Caco-2 (cell line): ENCODE measurements around the gene GBP6. TPM values are rescaled to one million over a fixed set of nuclear protein-coding genes. Genes with fewer than 3 reads are reported as not detected.

Experiments
- BruUV-seq: library from RNA; stranded (reverse); fragments of 400-500 nt; replicated peaks from 2 replicates; lab custom pipeline; 2021; lab: Mats Ljungman, UMichigan
- CTCF ChIA-PET: fragments of 300-600 bp; sonication (Branson Sonifier 250); formaldehyde crosslinking; loops from one replicate; lab custom pipeline; 2022; ENCODE audit warnings: antibody characterized with exemption; lab: Charles Lee
- POLR2A ChIA-PET: fragments of 300-600 bp; sonication (Branson Sonifier 250); formaldehyde crosslinking; loops from one replicate; lab custom pipeline; 2022; ENCODE audit warnings: antibody characterized with exemption; lab: Charles Lee
- DNase-seq, 2 experiments: peaks; one replicate each; pipeline versions ENCODE4 v3.0.0 to v3.0.0-alpha.2; 2020 to 2022
- H3K27me3 ChIP-seq: replicated peaks from 2 replicates; pipeline ENCODE4 v1.6.0; 2011; ENCODE audit warnings: low read length; ENCODE audit not compliant: control insufficient read depth, insufficient read depth
- H3K36me3 ChIP-seq: 2 replicates; pipeline ENCODE4 v1.5.1; 2011; ENCODE audit warnings: low read length; ENCODE audit not compliant: control insufficient read depth, insufficient read depth
- H3K4me1 ChIP-seq: fragments of 250-450 bp; sonication (Bioruptor Pico); 2 replicates; pipeline ENCODE4 v1.5.1; 2020; ENCODE audit warnings: mild to moderate bottlenecking
- H3K4me3 ChIP-seq: 2 replicates; pipeline ENCODE4 v1.5.1; 2011; ENCODE audit warnings: low read depth, mild to moderate bottlenecking, control low read depth, low read length
- H3K9me3 ChIP-seq: fragments of 250-450 bp; sonication (Bioruptor Pico); 2 replicates; pipeline ENCODE4 v1.5.1; 2020; ENCODE audit warnings: mild to moderate bottlenecking, moderate library complexity
- H3K27ac Mint-ChIP-seq: one replicate; pipeline ENCODE4 v1.8.0; 2022; ENCODE audit warnings: mixed read lengths; ENCODE audit not compliant: unreplicated experiment
- H3K27me3 Mint-ChIP-seq: one replicate; pipeline ENCODE4 v1.8.0; 2022; ENCODE audit warnings: mixed read lengths; ENCODE audit not compliant: insufficient read depth, unreplicated experiment
- H3K36me3 Mint-ChIP-seq: one replicate; pipeline ENCODE4 v1.8.0; 2022; ENCODE audit warnings: mild to moderate bottlenecking, mixed read lengths; ENCODE audit not compliant: insufficient read depth, unreplicated experiment
- H3K4me1 Mint-ChIP-seq: one replicate; pipeline ENCODE4 v1.8.0; 2022; ENCODE audit warnings: low read depth, mixed read lengths; ENCODE audit not compliant: unreplicated experiment
- H3K4me3 Mint-ChIP-seq: one replicate; pipeline ENCODE4 v1.8.0; 2022; ENCODE audit warnings: mild to moderate bottlenecking, moderate library complexity, mixed read lengths; ENCODE audit not compliant: unreplicated experiment
- H3K9me3 Mint-ChIP-seq: one replicate; pipeline ENCODE4 v1.8.0; 2022; ENCODE audit warnings: mixed read lengths; ENCODE audit not compliant: unreplicated experiment
- CTCF ChIP-seq, 2 experiments: fragments of 200-600 bp in 1 of 2; IDR thresholded peaks; 1 replicate in 1 of 2; 2 replicates in 1 of 2; pipeline versions ENCODE4 v1.5.1 to v1.8.0; 2011 to 2022; ENCODE audit warnings: antibody characterized with exemption in 1 of 2, control low read depth in 1 of 2, inconsistent platforms in 1 of 2, low read depth in 1 of 2, low read length in 1 of 2, mild to moderate bottlenecking in 1 of 2, moderate library complexity in 1 of 2; ENCODE audit not compliant: insufficient read depth in 1 of 2, severe bottlenecking in 1 of 2, unreplicated experiment in 1 of 2
- intact Hi-C: fragments of 100-400 bp; cut with micrococcal nuclease; formaldehyde crosslinking; loops from one replicate; pipeline ENCODE4 v1.10.0; 2022; ENCODE audit not compliant: unreplicated experiment
- total RNA-seq: library from RNA; stranded (reverse); gene quantifications from 2 replicates; pipeline ENCODE4 v1.2.3, GENCODE V29; 2022

The GBP6 gene
- total RNA-seq, 1 experiment from 2014 or later, result not detected

DNA sequence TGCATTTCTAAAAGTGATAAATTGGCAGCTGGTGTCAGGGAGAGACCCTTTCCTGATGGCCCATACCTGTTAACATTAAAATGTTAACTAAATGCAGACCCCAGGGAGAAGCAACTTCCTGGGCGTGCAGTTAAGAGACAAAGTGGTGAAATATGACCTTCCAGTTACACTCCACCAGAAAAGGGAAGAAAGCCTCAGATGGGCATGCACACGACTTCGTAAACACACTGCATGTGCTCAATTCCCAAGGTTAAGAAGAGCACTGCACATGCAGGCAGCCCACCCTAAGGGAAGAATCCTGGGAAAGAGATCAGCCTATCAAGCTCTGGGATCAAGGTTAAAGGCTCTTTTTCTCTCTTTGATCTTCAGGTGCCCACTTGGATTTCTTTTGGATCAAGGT lies 9.7 kb upstream of the GBP6 start:
- no TSS peak for BruUV-seq
- H3K9me3 ChIP-seq, result no peaks in the 10 kb centered on the region
- no peaks in the 10 kb centered on the region for H3K27me3 ChIP-seq
- CTCF ChIA-PET, result no interaction called here
- intact Hi-C loops, result no loop called here
- Mint-ChIP-seq H3K4me3 (no peak overlapping the region), H3K9me3 (no peaks in the 10 kb centered on the region), H3K27me3 (no peaks in the 10 kb centered on the region), H3K4me1 (peaks cover 14% of the 10 kb centered on the region), H3K36me3 (no peaks in the 10 kb centered on the region), H3K27ac (no peak overlapping the region)
- no peak overlapping the region for H3K4me3 ChIP-seq
- POLR2A ChIA-PET, result no interaction called here
- H3K4me1 ChIP-seq, result peaks cover 19% of the 10 kb centered on the region
- no peak for TF ChIP-seq CTCF (IDR thresholded peaks at IDR 0.05; ENCODE audit: insufficient read depth in 1 of 2, low read depth in 1 of 2, low read length in 1 of 2, severe bottlenecking in 1 of 2, unreplicated experiment in 1 of 2)
- no peaks in the 10 kb centered on the region for H3K36me3 ChIP-seq
- DNase-seq, result no peak

DNA sequence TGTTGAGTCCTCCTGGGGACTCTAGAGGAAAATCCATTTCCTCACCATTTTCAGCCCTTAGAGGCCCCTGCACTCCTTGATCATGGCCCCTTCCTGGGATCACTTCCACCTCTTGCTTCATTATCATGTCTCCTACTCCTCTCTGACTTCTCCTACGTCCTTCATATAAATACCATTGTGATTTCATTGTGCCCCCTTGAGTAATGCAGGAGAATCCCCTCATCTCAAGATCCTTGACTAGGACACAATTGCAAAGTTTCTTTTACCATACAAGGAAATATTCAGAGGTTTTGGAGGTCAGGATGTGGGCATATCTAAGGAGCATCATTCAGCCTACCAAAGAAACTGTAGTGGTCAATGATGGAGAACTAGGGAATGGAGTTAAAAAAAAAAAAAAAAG lies 8.8 kb upstream of the GBP6 start:
- ChIA-PET CTCF (no interaction called here), POLR2A (no interaction called here)
- H3K4me3 ChIP-seq, result no peak overlapping the region
- no peaks in the 10 kb centered on the region for H3K9me3 ChIP-seq
- no peak overlapping the region for H3K4me3 Mint-ChIP-seq
- peaks cover 19% of the 10 kb centered on the region for H3K4me1 ChIP-seq
- BruUV-seq, result no TSS peak
- no peaks in the 10 kb centered on the region for H3K36me3 Mint-ChIP-seq
- no peaks in the 10 kb centered on the region for H3K9me3 Mint-ChIP-seq
- H3K36me3 ChIP-seq, result no peaks in the 10 kb centered on the region
- H3K27me3 Mint-ChIP-seq, result no peaks in the 10 kb centered on the region
- H3K27me3 ChIP-seq, result no peaks in the 10 kb centered on the region
- peaks cover 14% of the 10 kb centered on the region for H3K4me1 Mint-ChIP-seq
- no peak for TF ChIP-seq CTCF (IDR thresholded peaks at IDR 0.05; ENCODE audit: insufficient read depth in 1 of 2, low read depth in 1 of 2, low read length in 1 of 2, severe bottlenecking in 1 of 2, unreplicated experiment in 1 of 2)
- no peak overlapping the region for H3K27ac Mint-ChIP-seq
- intact Hi-C loops, result no loop called here
- DNase-seq, result no peak

GRCh38 chr1:89356658-89357400 lies 7.0 kb upstream of the GBP6 start:
- Mint-ChIP-seq H3K4me1 (peaks cover 14% of the 10 kb centered on the region), H3K9me3 (no peaks in the 10 kb centered on the region), H3K36me3 (no peaks in the 10 kb centered on the region), H3K4me3 (no peak overlapping the region), H3K27me3 (no peaks in the 10 kb centered on the region), H3K27ac (no peak overlapping the region)
- H3K27me3 ChIP-seq, result no peaks in the 10 kb centered on the region
- ChIA-PET CTCF (interaction anchor here (1.1 to 1.6 kb wide), 2 partner anchors 25 to 271 kb away, joined by 3 to 6 read pairs; no protein-coding TSS in a partner anchor), POLR2A (no interaction called here)
- BruUV-seq, result no TSS peak
- H3K4me1 ChIP-seq, result peaks cover 19% of the 10 kb centered on the region
- no peaks in the 10 kb centered on the region for H3K36me3 ChIP-seq
- DNase-seq, result peak; percentile 56 to 68
- intact Hi-C loops, result no loop called here
- TF ChIP-seq CTCF (IDR thresholded peaks at IDR 0.05; ENCODE audit: insufficient read depth in 1 of 2, low read depth in 1 of 2, low read length in 1 of 2, severe bottlenecking in 1 of 2, unreplicated experiment in 1 of 2), result no peak
- no peaks in the 10 kb centered on the region for H3K9me3 ChIP-seq
- no peak overlapping the region for H3K4me3 ChIP-seq
